Kidney (tissue), 14 donors: ENCODE data around the gene LTO1. TPM values are rescaled to one million over a fixed set of nuclear protein-coding genes. Genes with fewer than 3 reads are reported as not detected.

Experiments
- DNase-seq, 5 donors: peaks; one replicate each; pipeline ENCODE4 v3.0.0-alpha.2; 2013 to 2020
- FAIRE-seq: peaks from 2 replicates; lab custom pipeline; 2012; peaks lifted over from hg19 to GRCh38; lab: Jason Lieb, UNC
- H3K27ac ChIP-seq, 2 donors: one replicate each; pipeline ENCODE4 v1.7.0; 2013; ENCODE audit warnings: low read depth in 2 of 2, low read length in 2 of 2, inconsistent platforms in 1 of 2
- H3K27me3 ChIP-seq: one replicate; pipeline ENCODE4 v1.7.1; 2013; ENCODE audit warnings: low read length, inconsistent platforms; ENCODE audit not compliant: control insufficient read depth, insufficient read depth
- H3K36me3 ChIP-seq, 3 donors: one replicate each; pipeline versions ENCODE4 v1.7.0 to v1.7.1; 2013; ENCODE audit warnings: low read length in 3 of 3, control low read depth in 1 of 3, inconsistent platforms in 1 of 3; ENCODE audit not compliant: insufficient read depth in 3 of 3, control insufficient read depth in 2 of 3
- H3K4me1 ChIP-seq, 3 donors: one replicate each; pipeline versions ENCODE4 v1.7.0 to v1.7.1; 2013; ENCODE audit warnings: low read length in 3 of 3, inconsistent platforms in 1 of 3, low read depth in 1 of 3; ENCODE audit not compliant: control insufficient read depth in 2 of 3, insufficient read depth in 2 of 3
- H3K4me3 ChIP-seq, 3 donors: one replicate each; pipeline versions ENCODE4 v1.7.0 to v1.8.1; 2013; ENCODE audit warnings: low read length in 3 of 3, control low read depth in 1 of 3, inconsistent platforms in 1 of 3
- H3K9ac ChIP-seq, 3 donors: one replicate each; pipeline versions ENCODE4 v1.7.0 to v1.7.1; 2013; ENCODE audit warnings: low read length in 3 of 3, control low read depth in 1 of 3, inconsistent platforms in 1 of 3
- H3K9me3 ChIP-seq, 3 donors: one replicate each; pipeline versions ENCODE4 v1.7.0 to v1.7.1; 2013; ENCODE audit warnings: low read length in 3 of 3, control low read depth in 1 of 3, inconsistent platforms in 1 of 3; ENCODE audit not compliant: control insufficient read depth in 2 of 3, insufficient read depth in 1 of 3
- CTCF ChIP-seq: IDR thresholded peaks from 3 replicates; pipeline ENCODE4 v1.5.1; 2012; ENCODE audit warnings: mild to moderate bottlenecking, moderate library complexity, borderline replicate concordance; ENCODE audit not compliant: insufficient read depth; ENCODE audit errors: extremely low read depth
- intact Hi-C: fragments of 100-400 bp; cut with DNase I; formaldehyde crosslinking; loops from one replicate; pipeline ENCODE4 v1.11.1; 2022
- polyA plus RNA-seq: library from polyadenylated mRNA; stranded (reverse); fragments of 350-450 nt; fragmentation: Illumina TruSeq; extraction: RNeasy Lipid Tissue Mini Kit (QIAGEN cat#74804); gene quantifications from one replicate; pipeline ENCODE4 v1.2.3, GENCODE V29; 2014; ENCODE audit warnings: low read depth, low replicate concordance; ENCODE audit not compliant: insufficient read depth
- total RNA-seq: library from RNA; stranded (reverse); fragmentation: NEBNext Ultra II Directional; extraction: Animal tissue kit (Norgen Biotek cat#: 25700); gene quantifications from one replicate; pipeline ENCODE4 v1.2.1, GENCODE V29; 2021
- donor health status: control.
- donor health status: control.
- donor health status: control.
- donor health status: control.
- donor health status: control.
- donor health status: DM: yes; HTN: yes; CAD: no.
- donor health status: Normal renal cell carcinoma (clear cell type).

The LTO1 gene
- total and polyA plus RNA-seq, 2 donors from 2014 or later: 14.6 to 21.9 TPM

GRCh38 chr11:69635195-69635594 lies 40.0 kb downstream of the LTO1 start:
- Histone ChIP-seq H3K9ac (no peak overlapping the region), H3K9me3 (no peaks in the 10 kb centered on the region), H3K27me3 (no peaks in the 10 kb centered on the region), H3K36me3 (no peaks in the 10 kb centered on the region), H3K4me3 (no peak overlapping the region), H3K4me1 (peaks cover 0 to 16% (median 4%) of the 10 kb centered on the region in 3 donors), H3K27ac (no peak overlapping the region)
- FAIRE-seq (no peak), DNase-seq (no peak)
- intact Hi-C loops: no loop called here
- no peak for TF ChIP-seq CTCF

- no peaks in the 10 kb centered on the region for H3K9me3 ChIP-seq
- no peaks in the 10 kb centered on the region for H3K36me3 ChIP-seq
- no peak for TF ChIP-seq CTCF
- no peaks in the 10 kb centered on the region for H3K27me3 ChIP-seq
- H3K4me3 ChIP-seq: no peak overlapping the region
- FAIRE-seq (no peak), DNase-seq (no peak)
- intact Hi-C loops: no loop called here
- H3K4me1 ChIP-seq: peaks cover 0 to 15% (median 0%) of the 10 kb centered on the region in 3 donors
- H3K9ac ChIP-seq: no peak overlapping the region
- H3K27ac ChIP-seq: no peak overlapping the region
These were observed 40.6 kb downstream of the LTO1 start for GRCh38 chr11:69634590-69634989.

GRCh38 chr11:69634069-69634468 lies 41.1 kb downstream of the LTO1 start:
- intact Hi-C loops: no loop called here
- H3K9me3 ChIP-seq: no peaks in the 10 kb centered on the region
- no peak for TF ChIP-seq CTCF
- FAIRE-seq: no peak
- no peaks in the 10 kb centered on the region for H3K27me3 ChIP-seq
- H3K4me3 ChIP-seq: no peak overlapping the region
- H3K27ac ChIP-seq: no peak overlapping the region
- no peak for DNase-seq
- H3K36me3 ChIP-seq: no peaks in the 10 kb centered on the region
- peaks cover 0 to 15% (median 0%) of the 10 kb centered on the region in 3 donors for H3K4me1 ChIP-seq
- no peak overlapping the region for H3K9ac ChIP-seq

DNA sequence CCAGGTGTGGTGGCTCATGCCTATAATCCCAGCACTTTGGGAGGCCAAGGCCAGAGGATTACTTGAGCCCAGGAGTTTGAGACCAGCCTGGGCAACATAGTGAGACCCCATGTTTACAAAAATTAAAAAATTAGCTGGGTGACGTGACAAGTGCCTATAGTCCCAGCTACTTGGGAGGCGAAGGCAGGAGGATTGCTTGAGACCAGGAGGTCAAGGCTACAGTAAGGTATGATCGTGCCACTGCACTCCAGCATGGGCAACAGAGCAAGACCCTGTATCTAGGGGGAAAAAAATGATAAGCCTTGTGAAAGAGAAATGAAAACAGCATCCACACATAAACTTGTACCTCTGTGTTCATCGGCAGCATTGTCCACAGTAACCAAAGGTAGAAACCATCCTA lies 42.3 kb downstream of the LTO1 start:
- TF ChIP-seq CTCF: no peak
- FAIRE-seq: no peak
- Histone ChIP-seq H3K27ac (no peak overlapping the region), H3K9ac (no peak overlapping the region), H3K9me3 (no peaks in the 10 kb centered on the region), H3K27me3 (no peaks in the 10 kb centered on the region), H3K36me3 (no peaks in the 10 kb centered on the region), H3K4me3 (no peak overlapping the region), H3K4me1 (peaks cover 0 to 13% (median 0%) of the 10 kb centered on the region in 3 donors)
- intact Hi-C loops: no loop called here
- DNase-seq: no peak
